PFSK-1 (cell line): Measurements from ENCODE around the gene KRT71.

Experiments used
- FOXP2 ChIP-seq: optimal IDR thresholded peaks from 2 replicates; pipeline ENCODE3; 2011; ENCODE audit warnings: borderline replicate concordance, control low read depth, inconsistent platforms; ENCODE audit not compliant: insufficient read depth; ENCODE audit errors: extremely low read length, extremely low read depth
- POLR2AphosphoS5 ChIP-seq: IDR thresholded peaks from 2 replicates; pipeline ENCODE4 v1.6.1; 2012; ENCODE audit warnings: low read depth, mild to moderate bottlenecking, control low read depth, low read length, moderate library complexity
- SIN3A ChIP-seq: IDR thresholded peaks from 2 replicates; pipeline ENCODE4 v1.6.1; 2012; ENCODE audit warnings: mild to moderate bottlenecking, low read length, moderate library complexity, borderline replicate concordance; ENCODE audit not compliant: insufficient read depth
- TAF1 ChIP-seq: IDR thresholded peaks from 2 replicates; pipeline ENCODE4 v1.6.1; 2012; ENCODE audit warnings: low read length, control low read depth, borderline replicate concordance; ENCODE audit not compliant: insufficient read depth
- TF ChIP-seq, protein P1 (sequence below), 2 experiments: IDR thresholded peaks; 2 replicates each; pipeline versions ENCODE4 v1.6.1 to v1.8.0; 2011 to 2012; ENCODE audit warnings: low read depth in 2 of 2, low read length in 2 of 2, control low read depth in 1 of 2, inconsistent platforms in 1 of 2, mild to moderate bottlenecking in 1 of 2, moderate library complexity in 1 of 2; ENCODE audit not compliant: insufficient read depth in 1 of 2

Gene KRT71

DNA sequence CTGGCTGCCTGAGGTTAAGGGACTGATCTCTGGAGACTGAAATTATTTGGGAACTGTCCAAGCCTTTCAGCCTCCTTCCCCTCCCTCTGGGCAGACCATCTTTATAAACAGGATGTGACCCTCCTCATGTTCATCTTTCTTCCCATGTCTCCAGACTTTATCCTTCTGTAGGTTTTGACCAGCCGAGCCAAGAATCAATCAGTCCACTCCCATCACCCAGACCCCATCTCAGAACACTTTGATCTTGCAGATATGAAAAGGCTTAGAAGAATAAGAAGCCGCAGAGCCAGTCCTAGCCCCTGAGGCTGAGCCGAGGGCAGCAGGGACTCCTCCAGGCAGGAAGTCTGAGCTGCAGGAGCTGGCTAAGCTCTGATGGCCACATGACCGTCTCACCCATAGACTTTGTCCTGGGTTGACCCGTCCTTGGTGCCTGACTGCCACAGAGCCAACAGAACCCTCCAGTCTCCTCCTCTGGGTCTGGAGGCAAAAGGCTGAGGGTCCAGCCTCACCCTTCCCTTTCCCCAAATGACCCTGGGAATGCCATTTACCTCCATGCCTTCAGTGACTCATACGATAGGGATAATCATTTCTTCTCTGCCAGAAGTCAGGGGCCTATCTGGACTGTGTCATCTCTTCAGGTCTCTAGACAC lies 1.6 kb downstream of the KRT71 start:
- TF ChIP-seq, protein P1, sequence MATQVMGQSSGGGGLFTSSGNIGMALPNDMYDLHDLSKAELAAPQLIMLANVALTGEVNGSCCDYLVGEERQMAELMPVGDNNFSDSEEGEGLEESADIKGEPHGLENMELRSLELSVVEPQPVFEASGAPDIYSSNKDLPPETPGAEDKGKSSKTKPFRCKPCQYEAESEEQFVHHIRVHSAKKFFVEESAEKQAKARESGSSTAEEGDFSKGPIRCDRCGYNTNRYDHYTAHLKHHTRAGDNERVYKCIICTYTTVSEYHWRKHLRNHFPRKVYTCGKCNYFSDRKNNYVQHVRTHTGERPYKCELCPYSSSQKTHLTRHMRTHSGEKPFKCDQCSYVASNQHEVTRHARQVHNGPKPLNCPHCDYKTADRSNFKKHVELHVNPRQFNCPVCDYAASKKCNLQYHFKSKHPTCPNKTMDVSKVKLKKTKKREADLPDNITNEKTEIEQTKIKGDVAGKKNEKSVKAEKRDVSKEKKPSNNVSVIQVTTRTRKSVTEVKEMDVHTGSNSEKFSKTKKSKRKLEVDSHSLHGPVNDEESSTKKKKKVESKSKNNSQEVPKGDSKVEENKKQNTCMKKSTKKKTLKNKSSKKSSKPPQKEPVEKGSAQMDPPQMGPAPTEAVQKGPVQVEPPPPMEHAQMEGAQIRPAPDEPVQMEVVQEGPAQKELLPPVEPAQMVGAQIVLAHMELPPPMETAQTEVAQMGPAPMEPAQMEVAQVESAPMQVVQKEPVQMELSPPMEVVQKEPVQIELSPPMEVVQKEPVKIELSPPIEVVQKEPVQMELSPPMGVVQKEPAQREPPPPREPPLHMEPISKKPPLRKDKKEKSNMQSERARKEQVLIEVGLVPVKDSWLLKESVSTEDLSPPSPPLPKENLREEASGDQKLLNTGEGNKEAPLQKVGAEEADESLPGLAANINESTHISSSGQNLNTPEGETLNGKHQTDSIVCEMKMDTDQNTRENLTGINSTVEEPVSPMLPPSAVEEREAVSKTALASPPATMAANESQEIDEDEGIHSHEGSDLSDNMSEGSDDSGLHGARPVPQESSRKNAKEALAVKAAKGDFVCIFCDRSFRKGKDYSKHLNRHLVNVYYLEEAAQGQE (IDR thresholded peaks at IDR 0.05; ENCODE audit: insufficient read depth in 1 of 2, low read depth in 2 of 2, low read length in 2 of 2): no peak
- TF ChIP-seq TAF1: no peak
- TF ChIP-seq POLR2AphosphoS5: no peak
- no peak for TF ChIP-seq FOXP2
- no peak for TF ChIP-seq SIN3A

DNA sequence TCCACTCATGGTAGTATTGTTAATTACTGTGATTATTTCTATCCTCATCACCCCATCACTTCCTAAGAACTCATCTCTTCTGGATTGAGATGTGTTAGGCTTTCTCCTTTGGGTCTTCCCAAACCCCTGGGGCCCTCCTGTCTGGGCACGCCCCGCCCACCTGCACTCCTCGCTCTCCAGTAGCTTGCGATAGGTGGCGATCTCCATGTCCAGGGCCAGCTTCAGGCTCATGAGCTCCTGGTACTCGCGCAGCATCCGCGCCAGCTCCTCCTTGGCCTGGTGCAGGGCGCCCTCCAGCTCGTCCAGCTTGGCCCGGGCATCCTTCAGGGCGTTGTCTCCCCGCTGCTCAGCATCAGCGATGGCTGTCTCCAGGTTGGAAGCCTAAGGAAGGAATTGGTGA lies 6.8 kb downstream of the KRT71 start:
- TF ChIP-seq, protein P1 (IDR thresholded peaks at IDR 0.05; ENCODE audit: insufficient read depth in 1 of 2, low read depth in 2 of 2, low read length in 2 of 2): no peak

DNA sequence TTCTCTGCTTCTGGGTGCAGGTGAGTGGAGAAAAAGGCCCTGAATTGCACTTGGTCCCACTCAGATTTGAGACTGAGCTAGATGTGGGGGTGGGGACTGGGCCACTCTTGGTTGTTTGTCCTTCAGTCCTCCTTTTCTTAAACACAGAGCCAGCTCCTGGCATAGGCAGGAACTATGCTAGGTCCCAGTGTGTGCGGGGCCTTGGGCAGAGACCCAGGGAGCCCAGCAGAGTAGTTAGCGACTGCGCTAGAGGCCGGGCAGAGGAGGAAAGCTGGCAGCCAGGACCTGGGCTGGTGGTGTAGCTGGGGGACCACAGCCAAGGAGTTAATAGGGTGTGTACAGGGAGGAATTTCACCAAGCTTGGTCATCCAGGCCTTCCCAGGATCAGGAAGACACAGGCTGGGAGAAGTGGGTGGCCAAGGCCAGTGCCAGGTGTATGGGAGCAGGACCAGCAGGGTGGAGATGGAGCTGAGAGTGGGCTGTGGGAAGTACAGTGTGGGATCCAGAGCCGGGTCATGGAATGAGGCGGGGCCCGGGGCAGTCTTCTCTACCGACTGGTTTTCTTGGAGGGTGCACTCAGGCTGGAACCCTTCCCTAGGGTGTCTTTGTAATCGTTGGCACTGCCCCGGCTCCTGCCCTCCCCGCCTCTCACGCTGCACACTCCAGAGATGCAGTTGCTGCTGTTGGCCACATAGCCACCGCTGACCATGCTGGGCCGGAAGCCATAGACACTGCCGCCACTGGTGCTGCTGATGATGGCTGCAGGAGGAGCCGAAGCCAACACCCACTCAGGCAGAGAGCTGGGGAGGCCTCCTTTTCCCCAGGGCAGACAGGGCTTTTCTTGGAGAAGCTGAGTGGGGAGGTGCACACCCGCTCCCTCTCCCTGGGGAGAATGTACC lies 8.7 kb downstream of the KRT71 start:
- TF ChIP-seq POLR2AphosphoS5 (no peak), SIN3A (no peak), FOXP2 (no peak), TAF1 (no peak)
- TF ChIP-seq, protein P1 (IDR thresholded peaks at IDR 0.05; ENCODE audit: insufficient read depth in 1 of 2, low read depth in 2 of 2, low read length in 2 of 2): no peak

DNA sequence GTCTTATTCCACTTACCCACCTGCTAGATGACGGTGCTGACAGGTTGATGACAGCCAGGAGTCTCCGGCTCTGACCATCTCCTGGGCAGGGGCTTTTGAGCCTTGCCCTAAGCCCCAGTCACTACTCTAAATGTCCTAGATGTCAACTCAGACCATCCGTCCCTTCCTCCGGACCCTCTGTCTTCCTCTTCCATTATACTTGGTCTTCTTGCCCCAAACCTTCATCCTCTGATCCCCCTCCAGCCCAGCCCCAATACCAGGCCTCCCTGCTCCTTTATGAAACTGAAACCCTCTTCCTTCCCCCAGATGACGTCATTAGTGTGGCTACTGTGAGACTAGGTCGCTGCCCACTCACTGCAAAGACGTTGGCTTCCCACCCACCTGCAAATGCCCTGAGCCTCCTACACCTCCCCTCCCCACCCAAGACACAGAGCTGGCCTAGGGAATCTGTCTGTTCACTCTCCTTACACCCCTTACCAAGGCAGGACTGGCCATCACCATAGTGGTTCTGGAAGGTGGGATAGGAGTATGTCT lies 10.1 kb downstream of the KRT71 start:
- TF ChIP-seq TAF1 (no peak), SIN3A (no peak)

DNA sequence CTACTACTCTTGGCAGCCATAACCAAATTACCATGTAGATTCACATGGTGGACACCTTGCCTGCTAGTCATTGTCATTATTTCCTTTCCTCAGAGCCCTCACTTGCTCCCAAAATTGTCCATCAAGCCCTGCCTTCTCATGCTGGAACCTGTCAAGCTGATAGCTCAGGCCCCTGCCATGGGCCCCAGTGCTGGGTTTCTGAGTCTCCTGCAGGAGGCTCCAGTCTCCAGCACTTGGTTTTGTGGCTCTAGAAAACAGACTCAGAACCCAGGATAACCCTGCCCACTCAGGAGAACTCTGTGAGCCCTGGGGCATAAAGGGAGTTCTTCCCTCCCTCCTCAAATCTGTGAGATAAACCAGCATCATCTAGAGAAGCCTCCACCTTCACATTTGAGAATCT lies 10.8 kb downstream of the KRT71 start:
- TF ChIP-seq, protein P1 (IDR thresholded peaks at IDR 0.05; ENCODE audit: insufficient read depth in 1 of 2, low read depth in 2 of 2, low read length in 2 of 2): no peak
- no peak for TF ChIP-seq SIN3A
- no peak for TF ChIP-seq FOXP2
- TF ChIP-seq TAF1: no peak
- TF ChIP-seq POLR2AphosphoS5: no peak
